ENCODE results near the gene VWA8. TPM values are rescaled to one million over a fixed set of nuclear protein-coding genes. Genes with fewer than 3 reads are reported as not detected.
"Not testable (repeated sequence)": the region's sequence is repeated elsewhere in the genome, so short reads cannot be mapped to it uniquely, and the experiment has no call there.

Gene VWA8
- total RNA-seq, 1 donor from 2014 or later: 11.5 TPM

GRCh38 chr13:41641429-41641828 is 319.5 kb downstream of the VWA8 start:
- ATAC-seq: no peak

- ATAC-seq: no peak
Observed at GRCh38 chr13:41639955-41640780, 320.7 kb downstream of the VWA8 start.

DNA sequence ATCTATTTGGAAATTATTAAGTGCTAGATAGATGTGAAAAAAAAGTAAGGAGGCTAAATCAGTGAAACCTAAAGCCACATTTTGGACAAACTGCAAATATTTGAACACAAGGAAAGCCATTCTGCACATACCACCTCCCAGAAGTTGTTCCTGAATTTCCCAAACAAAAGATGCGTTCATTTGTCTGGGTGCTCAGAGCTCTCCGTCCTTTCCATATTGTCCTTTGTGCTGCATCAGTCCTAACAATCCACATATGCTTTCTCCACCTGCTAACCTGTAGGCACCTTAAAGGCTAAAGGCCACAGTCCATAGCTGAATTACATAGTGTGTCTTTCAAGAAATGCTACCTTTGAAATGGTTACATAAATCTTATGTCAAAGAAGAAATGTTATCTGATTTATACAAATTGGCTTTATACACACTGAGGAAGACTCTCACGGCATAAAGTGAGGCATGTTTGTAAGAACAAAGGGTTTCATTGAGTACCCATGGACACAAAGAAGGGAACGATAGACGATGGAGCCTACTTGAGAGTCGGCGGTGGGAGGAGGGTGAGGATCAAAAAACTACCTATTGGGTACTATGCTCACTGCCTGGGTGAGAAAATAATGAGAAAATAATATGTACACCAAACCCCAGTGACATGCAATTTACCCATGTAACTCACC is 321.5 kb downstream of the VWA8 start:
- no peak for ATAC-seq

DNA sequence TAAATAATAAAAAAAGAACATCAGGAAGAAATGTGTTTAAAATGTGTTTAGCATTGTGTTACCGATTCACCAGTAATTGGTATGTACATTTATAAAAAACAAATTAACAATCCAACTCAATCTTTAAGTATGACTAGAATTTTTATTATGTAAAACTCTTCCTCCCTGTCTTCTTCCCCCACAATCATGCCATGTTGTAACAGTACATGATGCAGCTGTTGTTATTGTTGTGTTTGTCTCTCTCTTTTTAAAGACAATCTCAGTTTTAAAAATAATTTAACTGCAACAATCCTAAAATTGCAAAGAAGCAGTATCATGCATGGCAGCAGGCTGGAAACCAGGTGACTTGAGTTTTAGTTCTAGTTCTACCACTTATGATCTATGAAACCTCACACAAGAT is 323.3 kb downstream of the VWA8 start:
- no peak for ATAC-seq

DNA sequence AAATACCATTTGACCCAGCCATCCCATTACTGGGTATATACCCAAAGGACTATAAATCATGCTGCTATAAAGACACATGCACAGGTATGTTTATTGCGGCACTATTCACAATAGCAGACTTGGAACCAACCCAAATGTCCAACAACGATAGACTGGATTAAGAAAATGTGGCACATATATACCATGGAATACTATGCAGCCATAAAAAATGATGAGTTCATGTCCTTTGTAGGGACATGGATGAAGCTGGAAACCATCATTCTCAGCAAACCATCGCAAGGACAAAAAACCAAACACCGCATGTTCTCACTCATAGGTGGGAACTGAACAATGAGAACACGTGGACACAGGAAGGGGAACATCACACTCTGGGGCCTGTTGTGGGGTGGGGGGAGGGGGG is 323.9 kb downstream of the VWA8 start:
- not testable (repeated sequence) for ATAC-seq

- ATAC-seq: not testable (repeated sequence)
Observed at GRCh38 chr13:41636590-41636989, 324.3 kb downstream of the VWA8 start.

- ATAC-seq: no peak
Observed at GRCh38 chr13:41634407-41634806, 326.5 kb downstream of the VWA8 start.

- no peak for ATAC-seq
Observed at GRCh38 chr13:41633776-41634175, 327.1 kb downstream of the VWA8 start.

- no peak for ATAC-seq
Observed at GRCh38 chr13:41631296-41631965, 329.5 kb downstream of the VWA8 start.

DNA sequence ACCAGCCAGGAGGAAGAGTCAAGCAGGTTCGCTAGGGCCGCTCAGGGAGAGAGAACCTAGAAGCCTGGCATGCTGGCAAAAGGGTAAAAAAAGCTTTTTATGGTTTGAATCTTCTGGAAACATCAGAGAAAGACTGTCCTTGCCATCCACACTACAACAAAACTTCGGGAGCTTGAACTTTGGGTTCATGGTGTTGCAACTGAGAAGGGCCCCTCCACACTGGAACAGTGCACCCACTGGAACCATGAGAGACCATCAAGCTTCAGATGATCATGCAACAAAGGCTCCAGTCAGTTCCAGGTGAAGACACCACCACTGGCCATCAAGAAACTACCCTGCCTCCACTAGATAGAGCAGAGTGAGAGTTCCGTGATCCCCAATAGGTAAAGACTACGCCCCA is 333.5 kb downstream of the VWA8 start:
- no peak for ATAC-seq

DNA sequence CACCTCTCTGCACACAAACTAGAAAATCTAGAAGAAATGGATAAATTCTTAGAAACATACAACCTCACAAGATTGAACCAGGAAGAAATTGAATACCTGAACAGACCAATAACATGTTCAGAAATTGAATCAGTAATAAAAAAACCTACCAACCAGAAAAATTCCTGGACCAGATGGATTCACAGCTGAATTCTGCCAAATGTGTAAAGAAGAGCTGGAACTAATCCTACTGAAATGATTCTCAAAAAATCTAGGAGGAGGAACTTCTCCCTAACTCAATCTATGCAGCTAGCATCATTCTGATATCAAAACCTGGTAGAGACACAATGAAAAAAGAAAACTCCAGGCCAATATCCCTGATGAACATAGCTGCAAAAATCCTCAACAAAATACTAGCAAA is 336.9 kb downstream of the VWA8 start:
- ATAC-seq: no peak

DNA sequence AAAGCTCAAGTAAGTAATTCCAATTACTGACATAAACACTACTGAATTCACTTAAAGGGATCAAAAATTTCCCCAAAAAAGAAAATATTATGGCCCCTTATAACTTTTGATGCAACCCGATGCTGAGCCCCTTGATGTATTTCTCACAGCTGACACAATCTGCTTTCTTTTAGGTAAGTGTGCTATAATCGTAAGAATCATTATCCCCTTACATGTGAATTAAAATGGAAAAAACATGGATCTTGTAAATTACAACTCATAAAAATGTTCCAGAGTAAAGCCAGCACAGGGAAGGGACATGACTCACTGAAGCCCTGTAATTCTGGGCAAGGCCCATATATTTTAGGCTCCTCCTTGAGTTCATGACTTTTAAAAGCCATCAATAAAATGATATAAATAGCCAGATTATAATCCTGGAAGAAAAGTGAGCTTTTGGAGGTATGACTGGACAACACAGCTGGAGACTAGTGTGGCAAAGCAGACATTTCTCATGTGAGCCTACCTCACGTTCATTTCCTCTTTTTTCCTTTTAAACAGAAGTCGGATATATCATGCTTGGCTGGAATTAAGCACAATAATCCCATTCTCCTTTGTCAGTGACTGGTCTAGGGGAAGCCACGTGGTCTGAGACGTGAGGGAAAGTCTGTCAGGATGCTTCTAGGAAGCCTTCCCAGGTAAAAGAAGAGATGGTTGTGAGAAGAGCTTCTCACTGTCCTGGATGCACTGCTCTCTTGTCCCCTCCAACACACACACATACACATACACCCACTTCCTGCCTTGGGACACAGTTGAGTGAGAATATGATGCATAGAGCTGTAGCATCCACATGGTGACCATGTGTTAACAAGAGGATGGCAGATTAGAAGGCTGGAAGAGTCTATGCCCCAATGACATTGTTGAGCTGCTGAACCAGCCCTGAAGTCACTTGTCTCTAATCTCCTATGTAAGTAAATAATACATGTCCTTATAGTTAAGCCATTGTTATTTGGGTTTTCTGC is 338.2 kb downstream of the VWA8 start:
- ATAC-seq: no peak

GRCh38 chr13:41621716-41622431 is 339.0 kb downstream of the VWA8 start:
- ATAC-seq: no peak

DNA sequence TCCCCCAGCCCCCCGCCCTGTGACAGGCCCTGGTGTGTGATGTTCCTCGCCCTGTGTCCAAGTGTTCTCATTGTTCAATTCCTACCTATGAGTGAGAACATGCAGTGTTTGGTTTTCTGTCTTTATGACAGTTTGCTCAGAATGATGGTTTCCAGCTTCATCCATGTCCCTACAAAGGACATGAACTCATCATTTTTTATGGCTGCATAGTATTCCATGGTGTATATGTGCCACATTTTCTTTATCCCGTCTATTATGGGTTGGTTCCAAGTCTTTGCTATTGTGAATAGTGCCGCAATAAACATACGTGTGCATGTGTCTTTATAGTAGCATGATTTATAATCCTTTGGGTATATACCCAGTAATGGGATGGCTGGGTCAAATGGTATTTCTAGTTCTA is 343.3 kb downstream of the VWA8 start:
- ATAC-seq: not testable (repeated sequence)

GRCh38 chr13:41616151-41616550 is 344.8 kb downstream of the VWA8 start:
- ATAC-seq: no peak

DNA sequence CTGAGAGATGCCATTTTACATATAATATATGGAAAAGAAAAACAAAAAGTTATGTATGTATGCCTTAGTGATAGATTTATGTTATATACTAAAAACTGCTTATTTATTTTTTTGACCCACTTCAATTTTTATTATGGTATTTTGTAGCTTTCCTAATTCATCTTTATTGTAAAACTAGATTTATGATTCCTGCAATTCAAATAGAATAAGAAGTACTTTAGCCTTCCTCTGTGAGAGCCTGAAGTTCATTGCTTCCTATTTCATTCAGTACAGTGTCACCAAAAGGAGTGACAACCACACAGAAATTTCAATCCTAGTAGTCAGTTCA is 345.4 kb downstream of the VWA8 start:
- no peak for ATAC-seq

- no peak for ATAC-seq
Observed at GRCh38 chr13:41614671-41615527, 346.0 kb downstream of the VWA8 start.

GRCh38 chr13:41613984-41614661 is 346.8 kb downstream of the VWA8 start:
- peak; percentile 64 for ATAC-seq

DNA sequence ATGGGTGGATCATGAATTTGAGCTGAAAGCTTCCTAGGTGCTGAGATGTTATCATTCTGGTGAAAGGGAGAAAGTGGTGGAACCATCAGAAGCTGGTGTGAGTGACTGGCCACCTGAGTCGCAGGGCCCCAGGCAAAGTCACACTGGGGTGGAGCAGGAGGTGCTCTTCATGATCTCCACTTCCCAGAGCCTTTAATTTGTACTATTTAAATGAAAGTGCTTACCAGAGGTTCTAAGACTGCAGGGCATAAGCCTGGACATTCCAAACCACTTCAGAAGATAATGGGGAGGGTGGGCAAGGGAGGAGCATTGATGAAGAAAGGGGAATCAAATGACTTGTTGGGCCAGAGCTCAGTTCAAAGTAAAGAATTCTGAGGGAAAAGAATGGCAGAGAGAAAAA is 347.4 kb downstream of the VWA8 start:
- ATAC-seq: no peak

DNA sequence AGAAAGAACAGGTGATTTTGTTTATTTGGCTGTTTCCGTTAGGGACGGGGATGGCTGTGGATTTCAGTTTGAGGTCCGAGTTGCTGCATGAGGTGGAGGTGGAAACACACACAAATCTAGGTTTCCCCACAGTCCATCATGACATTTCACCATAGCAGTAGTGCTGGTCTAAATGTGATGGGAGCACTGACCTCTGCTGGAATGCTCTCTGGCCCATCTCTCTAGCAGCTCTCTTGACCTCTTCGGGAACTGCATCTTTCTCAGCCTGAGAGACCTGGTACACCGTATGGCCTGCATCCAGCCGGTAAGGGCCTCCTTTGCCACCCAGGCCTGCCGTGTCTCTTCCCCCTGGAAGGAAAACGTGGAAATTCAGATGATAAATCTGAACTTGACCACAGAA is 349.5 kb downstream of the VWA8 start:
- no peak for ATAC-seq
